ENCODE measurements around the gene LTC4S. TPM values are rescaled to one million over a fixed set of nuclear protein-coding genes. Genes with fewer than 3 reads are reported as not detected.

LTC4S gene
- total RNA-seq, 6 donors from 2014 or later, result 6.7 to 33.1 (median 21.3) TPM

- Histone ChIP-seq H3K27ac (no peak overlapping the region), H3K27me3 (no peaks in the 10 kb centered on the region), H3K4me1 (peaks cover 42 to 57% (median 50%) of the 10 kb centered on the region in 4 donors), H3K36me3 (peaks cover 22 to 46% (median 44%) of the 10 kb centered on the region in 4 donors), H3K4me3 (no peak overlapping the region), H3K9me3 (no peaks in the 10 kb centered on the region)
- 91 to 97% methylated on average over 16 to 26 of the region's 30 CpGs for whole genome bisulfite sequencing, 2 donors
- DNase-seq (peak in 1 of 2 donors; percentile 79), ATAC-seq (ENCODE audit: low FRiP score in 2 of 2) (no peak)
- TF ChIP-seq EP300 (IDR thresholded peaks at IDR 0.05), result no peak
- TF ChIP-seq POLR2A (IDR thresholded peaks at IDR 0.05), result no peak
- TF ChIP-seq POLR2AphosphoS5 (IDR thresholded peaks at IDR 0.05), result no peak
- no peak for TF ChIP-seq CTCF (IDR thresholded peaks at IDR 0.05)
These were observed 4.0 kb downstream of the LTC4S start for GRCh38 chr5:179797741-179798140.

GRCh38 chr5:179798144-179798770 is 4.5 kb downstream of the LTC4S start:
- TF ChIP-seq POLR2A (IDR thresholded peaks at IDR 0.05) (no peak), CTCF (IDR thresholded peaks at IDR 0.05) (no peak), EP300 (IDR thresholded peaks at IDR 0.05) (no peak), POLR2AphosphoS5 (IDR thresholded peaks at IDR 0.05) (no peak)
- H3K27ac ChIP-seq, result no peak overlapping the region
- DNase-seq (peak in 1 of 2 donors; percentile 70), ATAC-seq (ENCODE audit: low FRiP score in 2 of 2) (no peak)
- no peaks in the 10 kb centered on the region for H3K9me3 ChIP-seq
- H3K4me1 ChIP-seq, result peaks cover 37 to 56% (median 50%) of the 10 kb centered on the region in 4 donors
- WGBS, 2 donors, result 98% methylated on average over 13 to 23 of the region's 23 CpGs
- peaks cover 22 to 46% (median 44%) of the 10 kb centered on the region in 4 donors for H3K36me3 ChIP-seq
- no peaks in the 10 kb centered on the region for H3K27me3 ChIP-seq
- H3K4me3 ChIP-seq, result no peak overlapping the region

- H3K9me3 ChIP-seq, result no peaks in the 10 kb centered on the region
- TF ChIP-seq POLR2AphosphoS5 (IDR thresholded peaks at IDR 0.05), result no peak
- no peak for TF ChIP-seq EP300 (IDR thresholded peaks at IDR 0.05)
- no peak for TF ChIP-seq POLR2A (IDR thresholded peaks at IDR 0.05)
- TF ChIP-seq CTCF (IDR thresholded peaks at IDR 0.05), result no peak
- H3K4me3 ChIP-seq, result no peak overlapping the region
- H3K27ac ChIP-seq, result no peak overlapping the region
- peaks cover 22 to 46% (median 44%) of the 10 kb centered on the region in 4 donors for H3K36me3 ChIP-seq
- H3K27me3 ChIP-seq, result no peaks in the 10 kb centered on the region
- no peak for ATAC-seq (ENCODE audit: low FRiP score in 2 of 2)
- DNase-seq, result no peak
- H3K4me1 ChIP-seq, result peaks cover 35 to 56% (median 50%) of the 10 kb centered on the region in 4 donors
- whole genome bisulfite sequencing, 2 donors, result 95 to 96% methylated on average over 20 to 34 of the region's 36 CpGs
These were observed 5.2 kb downstream of the LTC4S start for GRCh38 chr5:179798771-179799643.

- WGBS, 2 donors, result 92 to 94% methylated on average over 5 of the region's 5 CpGs
- Histone ChIP-seq H3K27me3 (no peaks in the 10 kb centered on the region), H3K4me3 (no peak overlapping the region), H3K27ac (no peak overlapping the region), H3K4me1 (peaks cover 35 to 56% (median 50%) of the 10 kb centered on the region in 4 donors), H3K36me3 (peaks cover 22 to 46% (median 44%) of the 10 kb centered on the region in 4 donors), H3K9me3 (no peaks in the 10 kb centered on the region)
- TF ChIP-seq POLR2A (IDR thresholded peaks at IDR 0.05) (no peak), CTCF (IDR thresholded peaks at IDR 0.05) (no peak), EP300 (IDR thresholded peaks at IDR 0.05) (no peak), POLR2AphosphoS5 (IDR thresholded peaks at IDR 0.05) (no peak)
- ATAC-seq (ENCODE audit: low FRiP score in 2 of 2) (no peak), DNase-seq (no peak)
These were observed 5.8 kb downstream of the LTC4S start for GRCh38 chr5:179799644-179799973.
